Fibroblast of pulmonary artery (primary cell): Measurements from ENCODE around the gene TKFC.
"Not testable (repeated sequence)": the region's sequence is repeated elsewhere in the genome, so short reads cannot be mapped to it uniquely, and the experiment has no call there.

Experiments used
- DNase-seq: peaks from one replicate; pipeline ENCODE4 v3.0.0-alpha.2; 2010; ENCODE audit warnings: low read depth
- H3K4me3 ChIP-seq: replicated peaks from 2 replicates; pipeline ENCODE4 v1.5.1; 2011; ENCODE audit warnings: low read depth, mild to moderate bottlenecking, control low read depth, low read length, moderate library complexity
- CTCF ChIP-seq: IDR thresholded peaks from 2 replicates; pipeline ENCODE4 v1.5.1; 2011; ENCODE audit warnings: mild to moderate bottlenecking, control low read depth, low read length, inconsistent platforms; ENCODE audit errors: missing control alignments

The TKFC gene

GRCh38 chr11:61377461-61378160 is 44.6 kb downstream of the TKFC start:
- no peak for TF ChIP-seq CTCF

DNA sequence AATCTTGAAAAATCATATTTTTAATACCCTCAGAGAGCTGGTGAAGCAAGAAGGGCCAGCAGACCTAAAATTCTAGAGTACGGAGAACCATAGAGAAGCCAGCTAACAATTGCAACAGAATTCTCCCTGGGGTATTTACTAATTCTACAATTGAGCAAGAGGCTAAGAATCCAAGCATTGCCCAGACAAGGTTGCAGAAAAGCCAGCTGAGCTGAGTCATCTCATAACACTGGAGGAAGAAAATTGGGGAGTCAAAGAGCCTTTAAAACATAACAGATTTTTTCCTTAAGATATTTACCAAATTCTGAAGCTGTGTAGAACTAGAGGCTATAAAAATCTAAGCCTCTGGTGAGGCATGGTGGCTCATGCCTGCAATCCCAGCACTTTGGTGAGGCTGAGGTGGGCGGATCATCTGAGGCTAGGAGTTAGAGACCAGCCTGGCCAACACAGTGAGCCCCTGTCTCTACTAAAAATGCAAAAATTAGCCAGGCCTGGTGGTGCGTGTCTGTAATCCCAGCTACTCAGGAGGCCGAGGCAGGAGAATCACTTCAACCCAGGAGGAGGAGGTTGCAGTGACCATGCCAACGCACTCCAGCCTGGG is 45.8 kb downstream of the TKFC start:
- H3K4me3 ChIP-seq, result no peak overlapping the region
- peak; percentile 97 for DNase-seq
- no peak for TF ChIP-seq CTCF

More at GRCh38 chr11:61377461-61378160, 44.6 kb downstream of the TKFC start:
- DNase-seq, result no peak
- H3K4me3 ChIP-seq, result no peak overlapping the region

DNA sequence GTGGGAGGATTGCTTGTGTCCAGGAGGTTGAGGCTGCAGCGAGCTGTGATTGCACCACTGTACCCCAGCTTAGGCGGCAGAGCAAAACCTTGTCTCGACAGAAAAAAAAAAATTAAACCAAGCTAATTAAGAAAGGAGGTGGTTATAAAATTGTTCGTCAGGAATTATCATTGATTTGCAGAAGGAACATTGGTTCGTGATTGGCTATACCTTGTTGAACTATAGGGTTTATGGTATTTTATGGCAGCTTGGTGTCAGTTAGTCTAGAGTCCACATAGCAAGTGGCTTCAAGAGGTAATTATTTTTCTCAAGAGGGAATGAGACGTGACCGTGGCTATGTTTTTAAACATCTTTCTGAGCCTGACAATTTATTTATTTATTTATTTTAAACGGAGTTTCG is 47.9 kb downstream of the TKFC start:
- TF ChIP-seq CTCF, result no peak
- no peak for DNase-seq
- H3K4me3 ChIP-seq, result no peak overlapping the region

- H3K4me3 ChIP-seq, DNase-seq: not testable (repeated sequence)
Observed at GRCh38 chr11:61383859-61384258, 50.8 kb downstream of the TKFC start.

DNA sequence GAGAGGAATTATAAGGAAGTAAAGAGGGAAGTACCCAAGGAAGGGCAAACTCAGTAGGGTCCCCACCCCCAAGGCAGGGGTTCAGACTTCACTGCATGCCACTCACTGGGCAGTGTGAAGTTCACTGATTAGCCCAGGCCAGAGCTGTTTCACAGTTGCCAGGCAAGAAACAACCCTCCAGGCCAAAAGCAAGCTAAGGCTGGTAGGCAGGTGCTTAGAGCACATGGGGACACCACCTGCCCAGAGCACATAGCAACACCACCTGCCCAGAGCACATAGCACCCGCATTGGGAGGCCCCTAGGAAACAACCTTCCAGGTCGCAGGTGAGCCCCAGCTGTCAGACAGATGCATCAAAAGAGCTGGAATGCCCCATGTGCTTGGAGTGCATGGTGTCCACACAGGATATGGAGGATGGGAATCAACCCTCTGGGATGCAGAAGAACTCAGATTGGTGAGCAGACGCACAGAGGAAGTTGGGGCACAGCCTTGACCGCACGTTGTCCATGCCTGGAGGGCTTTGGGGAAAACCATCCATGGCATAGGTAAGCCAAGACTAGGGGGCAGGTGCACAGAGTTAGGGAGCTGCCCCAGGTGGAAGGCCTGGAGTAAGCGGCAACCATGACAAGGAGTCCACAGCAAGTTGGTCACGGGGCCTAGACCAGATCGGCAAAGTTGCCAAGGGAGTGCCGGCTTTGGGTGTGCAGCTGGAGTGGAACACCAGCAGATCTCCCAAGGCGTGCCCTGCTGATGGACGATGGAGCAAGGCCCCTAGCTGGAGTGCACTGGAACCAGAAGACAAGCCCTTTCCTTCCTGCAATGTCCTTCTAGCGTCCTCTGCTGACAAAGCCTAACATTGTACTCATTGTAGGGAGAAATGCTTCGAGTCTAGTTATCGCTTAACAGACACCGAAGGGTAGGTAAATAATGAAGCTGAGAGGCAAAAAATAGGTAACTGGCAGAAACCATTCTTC is 51.5 kb downstream of the TKFC start:
- DNase-seq, result peak; percentile 42
- peak; percentile 42 for TF ChIP-seq CTCF
- H3K4me3 ChIP-seq, result no peak overlapping the region

- DNase-seq, result no peak
- TF ChIP-seq CTCF, result no peak
- H3K4me3 ChIP-seq, result no peak overlapping the region
Observed at GRCh38 chr11:61390161-61390560, 57.1 kb downstream of the TKFC start.

GRCh38 chr11:61392981-61393595 is 60.1 kb downstream of the TKFC start:
- peak overlapping the region; percentile 80 for H3K4me3 ChIP-seq
- peak; percentile 34 for TF ChIP-seq CTCF
- peak; percentile 26 for DNase-seq
